ENCODE results near the gene ANKRD13C. TPM values are rescaled to one million over a fixed set of nuclear protein-coding genes. Genes with fewer than 3 reads are reported as not detected.

ANKRD13C gene
- total RNA-seq (10 to 100 TPM; 41.8 to 71.1 TPM), polyA plus RNA-seq (ENCODE audit: insufficient read length in 2 of 2) (10 to 100 TPM; 31.6 to 37.0 TPM)
- long read RNA-seq, donor 1, full-length matches to known transcripts: 6 of 11 reads
- long read RNA-seq, donor 1, partial matches to known transcripts: 5 of 11 reads
- long read RNA-seq, donor 1, other reads (novel, unspliced or antisense): 0 of 11 reads
- long read RNA-seq, donor 2, full-length matches to known transcripts: 1 of 1 reads
- long read RNA-seq, donor 2, partial matches to known transcripts: 0 of 1 reads
- long read RNA-seq, donor 2, other reads (novel, unspliced or antisense): 0 of 1 reads
- long read RNA-seq, donor 3, full-length matches to known transcripts: 5 of 5 reads
- long read RNA-seq, donor 3, partial matches to known transcripts: 0 of 5 reads
- long read RNA-seq, donor 3, other reads (novel, unspliced or antisense): 0 of 5 reads
- long read RNA-seq, donor 4, full-length matches to known transcripts: 2 of 2 reads
- long read RNA-seq, donor 4, partial matches to known transcripts: 0 of 2 reads
- long read RNA-seq, donor 4, other reads (novel, unspliced or antisense): 0 of 2 reads

GRCh38 chr1:70354332-70355110, at the start of gene ANKRD13C:
Gene ANKRD13C, minus strand, starts transcription at chr1:70354722. Its CDS starts 314 bp downstream, at chr1:70354408.
- H3K9me3 ChIP-seq (ENCODE audit: control insufficient read depth, insufficient read depth, low read length): no peaks in the 10 kb centered on the region
- H3K4me3 ChIP-seq (ENCODE audit: low read depth, low read length): peak within 1 kb of the TSS; percentile 93
- 0% methylated on average over 61 of the region's 65 CpGs for WGBS (ENCODE audit: insufficient coverage)
- no peaks in the 10 kb centered on the region for H3K27me3 ChIP-seq (ENCODE audit: control insufficient read depth, insufficient read depth, low read length)
- peaks cover 3% of the 10 kb centered on the region for H3K36me3 ChIP-seq (ENCODE audit: control insufficient read depth, insufficient read depth, low read length)
- H3K27ac ChIP-seq (ENCODE audit: low read depth, low read length): peak within 1 kb of the TSS; percentile 99
- peaks cover 4% of the 10 kb centered on the region for H3K4me1 ChIP-seq (ENCODE audit: control insufficient read depth, insufficient read depth, low read length)
- peak; percentile 93 to 99 (median 96) for DNase-seq (ENCODE audit: low read depth in 4 of 6, low spot score in 6 of 6)

- Histone ChIP-seq H3K36me3 (ENCODE audit: control insufficient read depth, insufficient read depth, low read length) (no peaks in the 10 kb centered on the region), H3K9me3 (ENCODE audit: control insufficient read depth, insufficient read depth, low read length) (no peaks in the 10 kb centered on the region), H3K4me3 (ENCODE audit: low read depth, low read length) (no peak overlapping the region), H3K4me1 (ENCODE audit: control insufficient read depth, insufficient read depth, low read length) (no peaks in the 10 kb centered on the region), H3K27me3 (ENCODE audit: control insufficient read depth, insufficient read depth, low read length) (no peaks in the 10 kb centered on the region), H3K27ac (ENCODE audit: low read depth, low read length) (no peak overlapping the region)
- WGBS (ENCODE audit: insufficient coverage): 80% methylated on average over 1 of the region's 2 CpGs
- no peak for DNase-seq (ENCODE audit: low read depth in 4 of 6, low spot score in 6 of 6)
Measured at GRCh38 chr1:70403759-70404158, 49.2 kb upstream of the ANKRD13C start.

GRCh38 chr1:70401974-70402373, 47.5 kb upstream of the ANKRD13C start:
- Histone ChIP-seq H3K36me3 (ENCODE audit: control insufficient read depth, insufficient read depth, low read length) (no peaks in the 10 kb centered on the region), H3K4me3 (ENCODE audit: low read depth, low read length) (no peak overlapping the region), H3K27me3 (ENCODE audit: control insufficient read depth, insufficient read depth, low read length) (no peaks in the 10 kb centered on the region), H3K9me3 (ENCODE audit: control insufficient read depth, insufficient read depth, low read length) (no peaks in the 10 kb centered on the region), H3K4me1 (ENCODE audit: control insufficient read depth, insufficient read depth, low read length) (no peaks in the 10 kb centered on the region), H3K27ac (ENCODE audit: low read depth, low read length) (no peak overlapping the region)
- DNase-seq (ENCODE audit: low read depth in 4 of 6, low spot score in 6 of 6): no peak
- WGBS (ENCODE audit: insufficient coverage): no CpG with 5 or more reads among the region's 1 CpG

GRCh38 chr1:70400335-70400734, 45.8 kb upstream of the ANKRD13C start:
- no peaks in the 10 kb centered on the region for H3K9me3 ChIP-seq (ENCODE audit: control insufficient read depth, insufficient read depth, low read length)
- no peaks in the 10 kb centered on the region for H3K4me1 ChIP-seq (ENCODE audit: control insufficient read depth, insufficient read depth, low read length)
- H3K36me3 ChIP-seq (ENCODE audit: control insufficient read depth, insufficient read depth, low read length): no peaks in the 10 kb centered on the region
- H3K27ac ChIP-seq (ENCODE audit: low read depth, low read length): no peak overlapping the region
- H3K4me3 ChIP-seq (ENCODE audit: low read depth, low read length): no peak overlapping the region
- H3K27me3 ChIP-seq (ENCODE audit: control insufficient read depth, insufficient read depth, low read length): no peaks in the 10 kb centered on the region
- peak in 2 of 6 donors; percentile 3 to 50 for DNase-seq (ENCODE audit: low read depth in 4 of 6, low spot score in 6 of 6)
- no CpG with 5 or more reads among the region's 1 CpG for WGBS (ENCODE audit: insufficient coverage)

- WGBS (ENCODE audit: insufficient coverage): 73% methylated on average over 2 of the region's 7 CpGs
- Histone ChIP-seq H3K4me3 (ENCODE audit: low read depth, low read length) (no peak overlapping the region), H3K9me3 (ENCODE audit: control insufficient read depth, insufficient read depth, low read length) (no peaks in the 10 kb centered on the region), H3K27me3 (ENCODE audit: control insufficient read depth, insufficient read depth, low read length) (no peaks in the 10 kb centered on the region), H3K4me1 (ENCODE audit: control insufficient read depth, insufficient read depth, low read length) (no peaks in the 10 kb centered on the region), H3K36me3 (ENCODE audit: control insufficient read depth, insufficient read depth, low read length) (no peaks in the 10 kb centered on the region), H3K27ac (ENCODE audit: low read depth, low read length) (no peak overlapping the region)
- no peak for DNase-seq (ENCODE audit: low read depth in 4 of 6, low spot score in 6 of 6)
Measured at GRCh38 chr1:70397013-70397412, 42.5 kb upstream of the ANKRD13C start.

- no peaks in the 10 kb centered on the region for H3K27me3 ChIP-seq (ENCODE audit: control insufficient read depth, insufficient read depth, low read length)
- no peaks in the 10 kb centered on the region for H3K4me1 ChIP-seq (ENCODE audit: control insufficient read depth, insufficient read depth, low read length)
- no CpG with 5 or more reads among the region's 2 CpGs for WGBS (ENCODE audit: insufficient coverage)
Measured at GRCh38 chr1:70396607-70397006, 42.1 kb upstream of the ANKRD13C start.

GRCh38 chr1:70392626-70393025, 38.1 kb upstream of the ANKRD13C start:
- Histone ChIP-seq H3K4me3 (ENCODE audit: low read depth, low read length) (no peak overlapping the region), H3K27ac (ENCODE audit: low read depth, low read length) (no peak overlapping the region), H3K9me3 (ENCODE audit: control insufficient read depth, insufficient read depth, low read length) (no peaks in the 10 kb centered on the region), H3K36me3 (ENCODE audit: control insufficient read depth, insufficient read depth, low read length) (no peaks in the 10 kb centered on the region), H3K27me3 (ENCODE audit: control insufficient read depth, insufficient read depth, low read length) (no peaks in the 10 kb centered on the region), H3K4me1 (ENCODE audit: control insufficient read depth, insufficient read depth, low read length) (no peaks in the 10 kb centered on the region)
- no peak for DNase-seq (ENCODE audit: low read depth in 4 of 6, low spot score in 6 of 6)

More at GRCh38 chr1:70396607-70397006, 42.1 kb upstream of the ANKRD13C start:
- H3K4me3 ChIP-seq (ENCODE audit: low read depth, low read length): no peak overlapping the region
- H3K9me3 ChIP-seq (ENCODE audit: control insufficient read depth, insufficient read depth, low read length): no peaks in the 10 kb centered on the region
- no peak for DNase-seq (ENCODE audit: low read depth in 4 of 6, low spot score in 6 of 6)
- H3K36me3 ChIP-seq (ENCODE audit: control insufficient read depth, insufficient read depth, low read length): no peaks in the 10 kb centered on the region
- no peak overlapping the region for H3K27ac ChIP-seq (ENCODE audit: low read depth, low read length)

- WGBS (ENCODE audit: insufficient coverage): 90% methylated on average over 5 of the region's 5 CpGs
- Histone ChIP-seq H3K27me3 (ENCODE audit: control insufficient read depth, insufficient read depth, low read length) (no peaks in the 10 kb centered on the region), H3K36me3 (ENCODE audit: control insufficient read depth, insufficient read depth, low read length) (no peaks in the 10 kb centered on the region), H3K27ac (ENCODE audit: low read depth, low read length) (no peak overlapping the region), H3K9me3 (ENCODE audit: control insufficient read depth, insufficient read depth, low read length) (no peaks in the 10 kb centered on the region), H3K4me3 (ENCODE audit: low read depth, low read length) (no peak overlapping the region), H3K4me1 (ENCODE audit: control insufficient read depth, insufficient read depth, low read length) (no peaks in the 10 kb centered on the region)
- no peak for DNase-seq (ENCODE audit: low read depth in 4 of 6, low spot score in 6 of 6)
Measured at GRCh38 chr1:70387507-70387906, 33.0 kb upstream of the ANKRD13C start.

GRCh38 chr1:70386121-70386520, 31.6 kb upstream of the ANKRD13C start:
- WGBS (ENCODE audit: insufficient coverage): no CpG with 5 or more reads among the region's 2 CpGs
- no peak overlapping the region for H3K27ac ChIP-seq (ENCODE audit: low read depth, low read length)
- no peak for DNase-seq (ENCODE audit: low read depth in 4 of 6, low spot score in 6 of 6)
- H3K36me3 ChIP-seq (ENCODE audit: control insufficient read depth, insufficient read depth, low read length): no peaks in the 10 kb centered on the region
- no peaks in the 10 kb centered on the region for H3K4me1 ChIP-seq (ENCODE audit: control insufficient read depth, insufficient read depth, low read length)
- H3K4me3 ChIP-seq (ENCODE audit: low read depth, low read length): no peak overlapping the region
- no peaks in the 10 kb centered on the region for H3K9me3 ChIP-seq (ENCODE audit: control insufficient read depth, insufficient read depth, low read length)
- no peaks in the 10 kb centered on the region for H3K27me3 ChIP-seq (ENCODE audit: control insufficient read depth, insufficient read depth, low read length)
